Stimulated activated CD4-positive, alpha-beta T cell treated with anti-CD3 and anti-CD28 coated beads, Interleukin-4, amount 100 ng/mL, for 4 hours (primary cell): ENCODE data around the gene TMEM134.
"Not testable (repeated sequence)": the region's sequence is repeated elsewhere in the genome, so short reads cannot be mapped to it uniquely, and the experiment has no call there.

Experiments used
- DNase-seq, 2 experiments: peaks; one replicate each; pipeline ENCODE4 v3.0.0-alpha.2; 2020

Gene TMEM134

DNA sequence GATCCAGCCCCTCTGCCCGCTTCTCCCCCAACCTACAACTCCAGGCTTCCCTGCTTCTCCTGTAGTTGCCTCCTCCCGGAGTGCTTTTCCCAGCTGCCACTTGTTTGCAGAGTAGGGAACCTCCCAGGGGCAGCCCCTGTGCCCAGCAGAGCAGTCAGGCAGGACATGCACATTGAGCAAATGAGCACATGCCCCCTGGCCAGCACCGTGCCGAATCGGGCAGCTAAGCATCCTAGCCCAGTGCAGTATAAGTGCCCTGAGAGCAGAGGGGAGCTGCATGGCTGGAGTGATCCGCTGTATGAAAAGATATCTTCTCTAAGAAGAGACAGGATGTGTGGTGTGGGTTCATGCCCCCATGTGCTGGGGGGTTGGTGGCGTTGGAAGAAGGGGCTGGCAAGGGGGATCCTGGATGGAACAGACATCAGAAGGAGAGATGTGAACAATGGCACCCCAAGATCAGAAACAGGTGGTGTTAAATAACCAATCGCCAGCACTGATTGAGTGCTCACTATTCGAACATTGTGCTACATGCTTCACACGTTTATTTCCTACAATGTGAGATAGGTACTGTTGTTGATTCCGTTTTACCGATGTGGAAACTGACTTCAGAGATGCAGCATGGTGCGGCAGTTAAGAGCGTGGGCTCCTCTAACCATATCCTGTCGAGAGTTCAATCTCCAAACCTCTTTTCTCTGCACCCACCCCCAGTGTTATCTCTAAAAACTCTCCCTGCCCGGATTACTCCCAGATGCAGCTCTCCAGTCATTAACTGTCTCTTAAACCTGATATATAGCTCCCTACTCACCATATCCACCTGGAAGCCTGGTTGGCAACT, 15.0 kb upstream of the TMEM134 start:
- peak in 1 of 2 experiments; percentile 54 for DNase-seq

DNA sequence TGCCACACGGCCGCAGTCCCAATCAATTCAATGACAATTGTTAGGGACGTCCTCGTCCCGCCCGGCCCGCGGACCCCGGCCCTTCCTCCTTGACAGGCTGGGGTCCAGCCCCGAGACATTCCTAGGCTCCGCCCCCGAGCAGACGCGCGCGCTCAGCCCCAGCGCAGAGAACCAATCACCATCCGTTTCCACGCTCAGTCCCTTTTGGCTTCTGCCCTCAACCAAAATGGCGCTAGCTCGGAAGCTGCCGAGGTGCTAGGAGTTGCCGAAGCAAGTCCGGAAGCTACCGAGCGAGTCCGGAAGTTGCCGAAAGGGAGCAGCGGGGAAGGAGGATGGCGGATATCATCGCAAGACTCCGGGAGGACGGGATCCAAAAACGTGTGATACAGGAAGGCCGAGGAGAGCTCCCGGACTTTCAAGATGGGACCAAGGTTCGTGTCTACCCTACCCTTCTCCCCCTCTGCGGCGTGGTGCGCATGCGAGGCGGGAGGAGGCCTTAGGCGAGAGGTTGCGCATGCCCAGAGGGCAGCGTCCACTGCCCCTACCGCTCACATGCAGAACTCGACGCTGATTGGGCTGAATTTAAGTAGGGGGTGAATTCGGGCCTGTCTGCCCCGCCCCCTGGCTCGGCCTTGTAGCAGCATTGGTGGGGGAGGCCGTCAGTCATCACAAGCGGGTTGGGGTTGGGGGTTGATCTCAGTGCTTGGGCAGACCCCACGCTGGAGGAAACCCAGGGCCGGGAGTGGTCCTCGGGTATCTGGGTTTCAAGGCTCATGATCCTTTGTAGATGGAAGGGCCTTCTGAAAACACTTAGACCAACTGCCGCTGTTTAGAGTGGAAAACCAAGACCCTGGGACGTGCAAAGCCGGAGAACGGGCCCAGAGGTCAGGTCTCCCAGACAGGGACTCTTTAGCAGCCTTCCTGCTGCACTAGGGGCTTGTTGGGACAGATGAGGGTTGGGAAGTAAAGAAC, 14.1 kb upstream of the TMEM134 start, which contains the start of gene AIP:
TSS of gene AIP (plus strand) at position 200 of the 972 bp plus-strand sequence. CDS start at position 333, 133 bp downstream.
- peak; percentile 95 to 97 for DNase-seq

DNA sequence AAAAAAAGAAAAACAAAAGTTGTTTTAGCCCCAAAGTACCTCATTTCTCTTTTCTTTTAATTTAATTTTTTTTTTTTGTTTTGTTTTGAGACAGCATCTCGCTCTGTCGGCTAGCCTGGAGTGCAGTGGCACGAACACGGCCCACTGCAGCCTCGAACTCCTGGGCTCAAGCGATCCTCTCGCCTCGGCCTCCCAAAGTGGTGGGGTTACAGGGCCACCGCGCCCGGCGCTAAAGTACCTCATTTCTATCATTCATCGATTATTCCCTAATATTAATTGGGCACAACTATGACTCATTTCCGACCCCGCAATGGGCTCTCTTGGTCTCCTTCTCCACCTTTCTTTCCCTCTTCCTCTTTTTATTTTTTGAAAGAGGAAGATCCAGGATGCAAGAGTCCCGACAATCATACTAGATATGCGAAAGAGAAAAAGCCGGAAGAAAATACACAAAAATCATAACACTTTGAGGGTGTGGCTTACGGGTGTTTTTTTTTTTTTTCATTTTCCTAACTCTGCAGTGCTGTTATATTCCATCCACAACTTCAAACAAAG, 13.3 kb upstream of the TMEM134 start:
- no peak for DNase-seq

DNA sequence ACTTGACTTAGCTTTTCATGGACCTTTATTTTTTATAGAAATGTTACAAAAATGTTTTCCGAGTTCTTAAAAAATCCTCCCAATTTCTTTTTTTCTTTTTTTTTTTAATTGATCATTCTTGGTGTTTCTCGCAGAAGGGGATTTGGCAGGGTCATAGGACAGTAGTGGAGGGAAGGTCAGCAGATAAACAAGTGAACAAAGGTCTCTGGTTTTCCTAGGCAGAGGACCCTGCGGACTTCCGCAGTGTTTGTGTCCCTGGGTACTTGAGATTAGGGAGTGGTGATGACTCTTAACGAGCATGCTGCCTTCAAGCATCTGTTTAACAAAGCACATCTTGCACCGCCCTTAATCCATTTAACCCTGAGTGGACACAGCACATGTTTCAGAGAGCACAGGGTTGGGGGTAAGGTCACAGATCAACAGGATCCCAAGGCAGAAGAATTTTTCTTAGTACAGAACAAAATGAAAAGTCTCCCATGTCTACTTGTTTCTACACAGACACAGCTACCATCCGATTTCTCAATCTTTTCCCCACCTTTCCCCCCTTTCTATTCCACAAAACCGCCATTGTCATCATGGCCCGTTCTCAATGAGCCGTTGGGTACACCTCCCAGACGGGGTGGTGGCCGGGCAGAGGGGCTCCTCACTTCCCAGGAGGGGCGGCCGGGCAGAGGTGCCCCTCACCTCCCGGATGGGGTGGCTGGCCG, 8.4 kb upstream of the TMEM134 start:
- not testable (repeated sequence) for DNase-seq

DNA sequence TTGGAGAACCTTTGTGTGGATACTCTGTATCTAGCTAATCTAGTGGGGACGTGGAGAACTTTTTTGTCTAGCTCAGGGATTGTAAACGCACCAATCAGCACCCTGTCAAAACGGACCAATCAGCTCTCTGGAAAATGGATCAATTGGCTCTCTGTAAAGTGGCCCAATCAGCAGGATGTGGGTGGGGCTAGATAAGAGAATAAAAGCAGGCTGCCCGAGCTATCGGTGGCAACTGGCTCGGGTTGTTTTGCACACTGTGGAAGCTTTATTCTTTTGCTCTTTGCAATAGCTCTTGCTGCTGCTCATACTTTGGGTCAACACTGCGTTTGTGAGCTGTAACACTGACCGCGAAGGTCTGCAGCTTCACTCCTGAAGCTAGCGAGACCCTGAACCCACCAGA, 7.6 kb upstream of the TMEM134 start:
- not testable (repeated sequence) for DNase-seq

DNA sequence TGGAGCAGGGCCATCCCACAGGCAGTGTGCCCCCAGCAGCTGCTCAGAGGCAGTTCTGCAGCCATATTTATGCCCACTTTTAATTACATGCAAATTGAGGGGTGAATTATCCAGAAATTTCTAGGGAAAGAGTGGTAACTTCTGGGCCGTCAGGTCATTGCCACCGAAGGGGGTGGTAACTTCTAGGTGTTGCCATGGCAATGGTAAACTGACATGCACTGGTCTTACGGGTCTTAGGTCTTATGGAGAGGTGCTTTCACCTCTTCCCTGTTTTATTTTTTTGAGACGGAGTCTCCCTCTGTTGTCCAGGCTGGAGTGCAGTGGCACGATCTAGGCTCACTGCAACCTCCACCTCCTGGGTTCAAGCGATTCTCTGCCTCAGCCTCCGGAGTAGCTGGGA, 3.8 kb upstream of the TMEM134 start:
- DNase-seq = no peak

DNA sequence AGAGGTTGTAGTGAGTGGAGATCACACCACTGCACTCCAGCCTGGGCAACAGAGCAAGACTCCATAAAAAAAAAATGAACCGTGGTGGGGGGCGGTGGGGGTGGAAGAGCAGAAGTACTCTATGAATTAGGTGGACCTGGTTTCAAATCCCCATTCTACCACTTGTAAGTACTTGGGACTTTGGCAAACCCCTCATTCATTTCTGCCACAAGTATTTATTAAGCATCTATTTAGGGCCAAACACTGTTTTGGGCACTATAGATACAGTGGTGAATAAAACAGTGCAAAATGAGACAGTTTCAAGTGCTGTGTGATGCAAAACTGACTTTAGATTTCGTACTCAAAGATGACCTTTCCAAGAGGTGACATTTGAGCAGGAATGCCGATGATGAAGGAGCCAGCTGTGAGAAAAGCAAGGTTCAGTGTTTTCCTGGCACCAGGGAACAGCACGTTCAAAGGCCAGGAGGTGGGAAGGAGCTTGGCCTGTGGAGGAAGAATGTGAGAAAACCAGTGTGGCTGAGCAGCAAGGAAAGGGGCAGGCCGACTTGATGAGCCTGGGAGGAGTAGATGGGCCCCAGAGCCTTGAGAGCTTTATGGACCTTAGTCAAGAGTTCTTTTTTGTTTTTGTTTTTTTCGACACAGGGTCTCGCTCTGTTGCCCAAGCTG, 1.4 kb upstream of the TMEM134 start:
- DNase-seq = no peak

DNA sequence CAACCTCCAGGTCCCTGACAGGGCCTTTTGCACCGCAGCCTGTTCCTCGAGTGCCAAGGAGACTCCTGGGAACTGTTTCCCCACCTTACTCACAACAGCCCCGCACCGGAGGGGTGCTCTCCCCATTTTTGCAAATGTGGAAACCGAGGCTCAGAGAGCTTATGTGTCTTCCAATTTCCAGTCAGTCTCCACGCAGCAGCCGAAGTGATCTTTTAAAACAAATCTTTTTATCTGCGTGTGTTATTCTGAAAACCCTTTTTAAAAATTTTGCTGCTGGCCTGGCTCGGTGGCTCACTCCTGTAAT, 409 bp upstream of the TMEM134 start:
- no peak for DNase-seq

DNA sequence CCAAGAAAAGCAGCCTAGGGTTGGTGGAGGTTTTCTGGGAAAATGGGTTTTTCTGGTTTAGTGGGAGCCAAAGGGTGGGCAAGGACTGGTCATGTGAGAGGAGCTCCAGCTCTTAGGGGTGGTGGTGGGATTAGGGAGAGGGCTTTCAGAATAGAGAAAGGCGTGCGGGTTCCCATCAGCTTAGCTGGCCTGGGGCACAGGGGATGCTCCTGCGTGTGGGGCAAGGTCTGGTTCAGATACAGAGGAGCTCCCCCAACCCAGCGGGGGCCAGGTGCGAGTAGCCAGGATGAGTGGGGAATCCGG, 644 bp downstream of the TMEM134 start:
- no peak for DNase-seq

DNA sequence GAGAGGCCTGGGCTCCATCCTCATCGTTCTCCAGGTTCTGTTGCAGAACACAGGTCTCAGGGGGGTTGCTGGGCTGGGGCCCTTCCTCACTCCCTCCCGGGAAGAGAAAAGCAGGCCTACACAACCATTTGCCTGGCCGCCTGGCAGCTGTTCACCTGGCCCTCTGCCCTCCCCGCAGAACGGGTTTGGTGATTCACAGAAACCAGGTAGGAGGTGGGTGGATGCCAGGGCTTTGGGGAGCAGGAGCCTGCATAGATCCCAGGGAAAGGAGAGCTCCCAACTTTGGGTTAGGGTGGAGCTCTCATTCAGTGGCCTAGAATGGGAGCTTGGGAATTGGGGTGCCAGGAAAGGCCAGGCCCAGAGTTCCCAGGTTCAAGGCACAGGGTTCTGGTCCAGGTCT, 995 bp downstream of the TMEM134 start:
- peak; percentile 30 to 41 for DNase-seq

DNA sequence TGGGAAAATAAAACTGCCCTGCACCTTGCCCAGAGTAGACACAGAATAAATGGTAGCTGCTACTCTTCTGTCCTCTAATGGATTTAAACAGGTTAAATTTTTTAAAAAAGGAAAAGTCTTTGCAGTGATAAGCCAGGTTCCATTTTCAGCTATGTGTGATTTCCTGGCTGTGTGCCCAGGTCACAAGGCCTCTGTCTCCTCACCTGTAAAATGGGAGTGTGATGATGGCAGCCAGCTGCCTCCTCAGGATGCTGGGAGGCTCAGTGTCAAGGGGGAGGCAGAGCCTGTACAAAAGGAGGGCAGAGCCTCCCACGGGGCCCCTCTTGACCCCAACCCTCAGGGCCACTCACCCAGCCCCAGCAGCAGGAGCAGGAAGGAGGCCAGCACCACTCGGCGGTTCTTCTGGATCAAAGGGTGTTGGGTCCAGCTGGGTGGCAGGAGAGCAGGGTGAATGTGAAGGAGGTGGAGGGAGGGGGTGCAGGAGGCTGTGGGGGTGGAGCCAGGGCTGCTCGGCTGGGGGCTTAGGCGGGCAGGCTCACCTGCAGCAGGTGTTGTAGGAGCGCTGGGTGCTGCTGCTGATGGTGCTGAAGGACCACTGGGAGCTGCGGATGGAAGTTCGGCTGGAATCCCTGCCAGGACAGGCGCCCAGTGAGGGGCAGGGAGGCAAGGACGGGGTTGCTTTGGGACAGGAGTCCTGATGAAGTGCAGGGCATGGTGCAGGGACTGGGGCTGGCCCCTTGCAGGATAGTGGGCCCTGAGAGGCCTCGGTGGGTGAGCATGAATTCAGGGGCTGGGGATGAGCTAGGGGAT, 1.9 kb downstream of the TMEM134 start:
- DNase-seq = no peak

DNA sequence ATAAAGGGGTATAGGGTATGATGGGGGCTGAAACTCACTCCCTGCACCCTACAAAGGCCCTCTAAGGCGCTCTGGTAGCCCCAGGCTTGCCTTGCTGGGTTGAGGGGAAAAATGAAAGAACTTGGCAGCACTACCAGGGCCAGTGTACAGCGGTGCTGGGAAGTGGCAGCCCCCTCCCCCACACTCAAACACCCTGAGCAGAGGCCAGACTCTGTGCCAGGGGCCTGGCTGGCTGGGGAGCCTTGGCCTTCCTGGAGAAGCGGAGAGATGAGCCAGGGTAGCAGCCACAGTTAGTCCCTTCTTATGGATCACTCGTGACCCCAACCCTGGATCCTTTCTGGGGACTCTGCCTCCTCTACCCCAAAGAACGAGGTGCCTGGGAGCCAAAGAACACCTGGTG, 2.7 kb downstream of the TMEM134 start:
- no peak for DNase-seq

DNA sequence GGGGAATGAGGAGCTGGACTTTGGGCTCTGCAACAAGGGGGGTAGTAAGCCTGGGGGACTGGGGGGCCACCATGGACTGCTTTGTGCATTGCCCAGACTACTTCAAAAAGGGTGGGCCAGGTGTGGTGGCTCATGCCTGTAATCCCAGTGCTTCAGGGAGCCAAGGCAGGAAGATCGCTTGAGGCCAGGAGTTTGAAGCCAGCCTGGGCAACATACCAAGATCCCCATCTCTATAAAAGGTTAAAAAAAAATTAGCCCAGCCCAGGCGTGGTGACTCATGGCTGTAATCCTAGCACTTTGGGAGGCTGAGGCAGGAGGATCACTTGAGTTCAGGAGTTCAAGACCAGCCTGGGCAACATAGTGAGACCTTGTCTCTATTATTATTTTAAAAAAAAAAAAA, 3.5 kb downstream of the TMEM134 start:
- DNase-seq = not testable (repeated sequence)

DNA sequence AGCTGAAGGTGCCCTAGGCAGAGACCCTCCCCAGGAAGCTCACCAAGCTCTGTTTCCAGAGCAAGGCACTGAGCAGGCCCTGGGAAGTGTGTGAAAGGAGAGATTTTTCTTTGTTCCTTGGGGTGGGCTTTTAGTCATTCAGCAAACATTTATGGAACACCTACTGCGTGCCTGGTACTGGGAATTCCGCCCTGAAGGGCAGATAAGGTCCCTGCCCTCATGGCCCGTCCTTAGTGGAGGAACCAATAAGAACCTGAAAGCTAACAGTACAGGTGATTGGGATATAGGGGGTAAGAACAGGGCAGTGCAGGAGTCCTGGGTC, 3.9 kb downstream of the TMEM134 start:
- no peak for DNase-seq

DNA sequence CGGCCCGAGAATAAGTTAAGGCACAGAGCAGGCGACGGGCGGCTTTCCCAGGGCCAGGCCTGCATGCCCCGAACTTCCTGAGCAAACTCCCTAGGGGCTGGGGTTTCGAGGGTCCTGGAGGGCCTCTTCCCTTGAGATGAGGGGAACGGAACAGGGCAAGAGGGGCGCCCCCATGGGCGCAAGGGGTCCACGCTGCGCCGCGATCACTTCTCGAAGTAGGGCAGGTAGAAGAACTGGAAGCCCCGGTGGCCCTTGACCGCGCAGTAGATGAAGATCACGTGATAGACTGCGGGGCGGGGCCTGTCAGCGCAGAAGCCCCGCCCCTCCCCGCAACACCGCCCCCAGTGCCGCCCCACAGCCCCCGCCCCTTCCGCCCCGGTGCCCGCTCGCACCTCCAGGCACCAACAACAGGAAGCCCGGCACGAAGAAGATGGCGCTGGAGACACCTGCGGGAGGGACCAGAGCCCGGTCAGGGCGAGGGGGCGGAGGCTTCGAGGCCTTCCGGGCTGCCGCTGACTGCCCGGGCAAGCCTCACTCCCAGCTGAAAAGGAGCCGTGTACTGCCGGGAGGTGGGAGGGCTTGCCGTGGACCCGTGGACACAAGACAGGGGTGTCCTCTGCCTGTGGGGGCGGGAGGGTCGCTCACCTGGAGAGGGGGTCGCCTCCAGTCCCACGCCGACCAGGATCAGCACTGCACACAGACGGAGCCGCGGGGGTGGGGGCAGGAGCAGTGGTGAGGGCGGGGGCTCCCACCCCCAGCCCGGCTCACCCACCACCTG, 4.5 kb downstream of the TMEM134 start:
- peak; percentile 86 to 90 for DNase-seq

DNA sequence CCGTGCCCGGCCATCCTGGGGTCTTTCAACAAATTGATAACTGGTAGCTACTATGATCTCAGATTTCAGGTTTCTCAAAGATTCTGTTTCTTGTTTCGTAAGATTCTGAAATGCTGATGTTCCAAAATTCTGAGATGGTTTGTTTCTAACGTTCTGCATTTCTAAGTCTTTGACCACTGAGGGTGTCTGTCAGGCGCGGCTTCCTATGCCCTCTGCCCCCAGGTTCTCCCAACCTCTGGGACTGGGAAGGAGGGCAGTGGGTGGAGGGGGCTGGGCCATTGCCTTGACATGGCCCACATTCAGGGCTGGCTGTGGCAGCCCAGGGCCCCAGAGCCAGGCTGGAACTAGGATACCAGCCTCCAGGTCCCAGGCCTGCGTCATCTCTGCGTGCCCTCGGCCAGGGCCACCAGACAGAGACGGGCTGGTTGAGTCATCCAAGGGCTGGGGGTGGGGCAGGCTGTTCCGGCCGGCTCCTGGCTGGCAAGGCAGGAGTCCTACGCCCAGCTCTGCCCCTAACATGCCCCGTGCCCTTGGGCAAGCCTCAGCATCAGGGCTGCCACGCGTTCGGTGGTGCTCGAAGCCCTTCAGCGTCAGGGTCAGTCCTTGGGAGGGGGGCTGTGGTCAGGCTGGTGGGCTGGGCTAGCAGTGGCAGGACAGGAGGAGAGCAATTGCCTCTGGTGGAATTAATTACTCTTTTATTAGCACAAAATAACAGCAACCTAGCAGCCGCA, 5.2 kb downstream of the TMEM134 start:
- DNase-seq = no peak

DNA sequence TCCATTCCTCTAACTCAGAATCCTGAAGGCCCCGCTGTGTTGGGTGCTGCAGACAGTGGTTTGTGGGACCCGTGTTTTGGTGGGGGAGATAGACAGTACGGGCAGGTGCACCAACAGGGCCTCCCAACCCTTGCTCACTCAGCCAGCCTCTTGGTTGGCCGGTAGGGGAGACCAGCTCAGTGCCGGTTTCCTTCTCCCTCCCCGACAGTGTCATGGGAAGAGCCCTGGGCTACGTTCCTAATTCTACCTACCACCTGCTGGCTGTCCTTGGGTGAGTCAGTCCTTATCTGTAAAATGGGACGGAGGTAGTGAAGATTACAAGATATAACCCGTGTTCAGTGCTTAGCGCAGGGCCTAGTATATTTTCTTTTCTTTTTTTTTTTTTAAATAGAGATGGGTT, 5.9 kb downstream of the TMEM134 start:
- no peak for DNase-seq

DNA sequence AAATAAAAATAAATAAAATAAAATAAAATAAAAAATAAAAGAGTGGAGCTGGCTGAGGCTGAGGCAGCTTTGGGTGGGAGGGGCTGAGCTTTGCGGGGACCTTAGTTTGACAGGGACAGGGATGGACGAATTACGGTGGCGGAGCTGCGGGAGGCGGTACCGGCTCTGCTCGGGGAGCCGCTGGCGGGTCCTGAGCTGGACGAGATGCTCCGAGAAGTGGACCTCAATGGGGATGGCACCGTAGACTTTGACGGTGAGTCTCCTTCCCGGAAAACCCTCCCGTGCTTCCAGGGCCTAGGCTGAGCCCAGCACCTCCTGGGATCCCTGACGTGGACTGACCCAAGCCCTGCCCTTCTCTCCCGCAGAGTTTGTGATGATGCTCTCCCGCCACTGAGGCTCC, 10.8 kb downstream of the TMEM134 start:
- DNase-seq = no peak

DNA sequence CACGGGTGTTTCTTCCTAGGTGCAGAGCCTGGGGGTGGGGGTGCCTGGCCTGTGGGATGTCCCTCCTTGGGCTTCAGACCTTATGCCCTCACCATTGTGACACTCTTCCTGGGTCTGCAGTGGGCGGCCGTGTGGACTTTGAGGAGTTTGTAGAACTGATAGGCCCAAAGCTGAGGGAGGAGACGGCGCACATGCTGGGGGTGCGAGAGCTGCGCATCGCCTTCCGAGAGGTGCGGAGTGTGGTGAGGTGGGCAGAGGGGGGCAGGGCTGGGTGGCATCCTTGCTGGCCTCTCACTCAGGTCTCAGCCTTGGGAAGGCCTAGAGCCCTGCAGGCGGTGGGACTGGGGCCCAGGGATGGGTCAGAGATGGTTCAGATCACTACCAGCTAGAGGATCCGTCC, 11.6 kb downstream of the TMEM134 start:
- DNase-seq = no peak

DNA sequence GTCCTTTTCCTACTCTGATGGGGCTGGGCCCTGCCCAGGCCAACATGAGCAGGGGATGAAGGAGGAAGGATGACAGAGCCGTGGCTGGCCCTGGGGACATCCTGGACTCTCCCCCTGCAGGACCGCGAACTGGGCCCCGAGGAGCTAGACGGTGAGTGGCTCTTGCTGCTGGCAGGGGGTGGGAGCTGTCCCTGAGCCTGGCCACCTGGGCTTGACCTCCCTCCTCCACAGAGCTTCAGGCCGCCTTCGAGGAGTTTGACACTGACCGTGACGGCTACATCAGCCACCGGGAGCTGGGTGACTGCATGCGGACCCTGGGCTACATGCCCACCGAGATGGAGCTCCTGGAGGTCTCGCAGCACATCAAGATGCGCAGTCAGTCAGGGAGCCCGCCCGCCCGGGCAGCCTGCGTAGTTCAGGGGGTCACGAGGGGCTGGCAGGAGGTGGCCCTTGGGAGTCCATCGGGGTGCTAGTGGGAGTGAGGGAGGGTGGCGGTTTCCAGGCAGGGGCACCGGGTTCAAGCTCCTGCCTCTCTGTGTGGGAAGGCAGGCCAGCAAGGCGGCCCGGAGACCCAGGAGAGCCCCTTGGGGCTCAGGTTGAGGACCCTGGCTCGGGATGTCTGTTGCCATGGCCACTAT, 12.9 kb downstream of the TMEM134 start:
- no peak for DNase-seq
